A549 (cell line): ENCODE results near the gene LARGE1. TPM values are rescaled to one million over a fixed set of nuclear protein-coding genes. Genes with fewer than 3 reads are reported as not detected.

Experiments
- ATAC-seq, 2 experiments: fragments of 200-7000 bp in 1 of 2; fragments of >200 bp in 1 of 2; cut with Nextera tagmentation in 1 of 2; cut with Tn5 transposase in 1 of 2; 3 replicates each; pipeline versions ENCODE4 v1.8.0 to v1.9.1; 2018 to 2020; ENCODE audit warnings: mild to moderate bottlenecking in 1 of 2, moderate library complexity in 1 of 2
- CTCF ChIA-PET: fragments of 300-600 bp; sonication (Branson Sonifier 250); formaldehyde crosslinking; extraction: SDS; loops from one replicate; lab custom pipeline; 2021; ENCODE audit warnings: antibody characterized with exemption, inconsistent platforms; lab: Yijun Ruan, JAX
- POLR2A ChIA-PET: fragments of 350-600 bp; formaldehyde crosslinking; extraction: SDS; loops from one replicate; lab custom pipeline; 2021; ENCODE audit warnings: antibody characterized with exemption, inconsistent platforms; lab: Yijun Ruan, JAX
- DNase-seq, 2 experiments: peaks; one replicate each; pipeline versions ENCODE4 v3.0.0 to v3.0.0-alpha.2; 2011 to 2016; ENCODE audit warnings: low read depth in 1 of 2, low spot score in 1 of 2
- FAIRE-seq: peaks from 2 replicates; lab custom pipeline; 2011; peaks lifted over from hg19 to GRCh38; lab: Jason Lieb, UNC
- H3K27ac ChIP-seq, 2 experiments: fragments of >200 bp; sonication (Bioruptor Twin); formaldehyde crosslinking; 3 replicates each; pipeline ENCODE4 v1.5.1; 2016 to 2017
- H3K4me1 ChIP-seq: fragments of >200 bp; sonication (Bioruptor Twin); formaldehyde crosslinking; 3 replicates; pipeline ENCODE4 v1.6.1; 2016
- H3K4me2 ChIP-seq: fragments of >200 bp; sonication (Bioruptor Twin); formaldehyde crosslinking; 3 replicates; pipeline ENCODE4 v1.6.1; 2016
- H3K4me3 ChIP-seq: fragments of >200 bp; sonication (Bioruptor Twin); formaldehyde crosslinking; 3 replicates; pipeline ENCODE4 v1.5.1; 2016
- H3K9me3 ChIP-seq: fragments of >200 bp; sonication (Bioruptor Twin); formaldehyde crosslinking; 3 replicates; pipeline ENCODE4 v1.6.1; 2016
- CBX2 ChIP-seq: fragments of 200-600 bp; sonication (generic); IDR thresholded peaks from 2 replicates; pipeline ENCODE4 v1.6.1; 2016; ENCODE audit warnings: low read depth, mild to moderate bottlenecking, borderline replicate concordance
- CHD2 ChIP-seq: fragments of 150-350 bp; IDR thresholded peaks from 2 replicates; pipeline ENCODE4 v1.6.1; 2014; ENCODE audit warnings: low read length; ENCODE audit not compliant: partially characterized antibody
- CTCF ChIP-seq: fragments of >200 bp; sonication (Bioruptor Twin); formaldehyde crosslinking; IDR thresholded peaks from 3 replicates; pipeline ENCODE4 v1.5.1; 2016
- E2F6 ChIP-seq: IDR thresholded peaks from 2 replicates; pipeline ENCODE4 v1.6.1; 2012; ENCODE audit warnings: low read depth, borderline replicate concordance
- ELK1 ChIP-seq: fragments of 150-350 bp; IDR thresholded peaks from 2 replicates; pipeline ENCODE4 v1.6.1; 2014; ENCODE audit warnings: low read depth, mild to moderate bottlenecking, low read length
- FOSL2 ChIP-seq, 2 experiments: fragments of 450-650 bp in 1 of 2; fragments of >200 bp in 1 of 2; sonication (Bioruptor Twin) in 1 of 2; formaldehyde crosslinking; IDR thresholded peaks; 2 replicates each; pipeline versions ENCODE4 v1.5.0 to v1.6.1; 2016 to 2020; ENCODE audit warnings: mild to moderate bottlenecking in 1 of 2, moderate library complexity in 1 of 2
- HOXB13 ChIP-seq: fragments of 250-450 bp; sonication (Bioruptor Pico); IDR thresholded peaks from 2 replicates; pipeline ENCODE4 v1.5.0; 2020; ENCODE audit warnings: low read depth, mild to moderate bottlenecking, moderate library complexity
- HOXB5 ChIP-seq: fragments of 250-450 bp; sonication (Bioruptor Pico); IDR thresholded peaks from 2 replicates; pipeline ENCODE4 v1.5.0; 2020; ENCODE audit warnings: mild to moderate bottlenecking, moderate library complexity
- JUN ChIP-seq, 2 experiments: fragments of >200 bp; sonication (Bioruptor Twin); formaldehyde crosslinking; IDR thresholded peaks; 2 replicates in 1 of 2; 3 replicates in 1 of 2; pipeline ENCODE4 v1.6.1; 2016 to 2017
- JUNB ChIP-seq: fragments of >200 bp; sonication (Bioruptor Twin); formaldehyde crosslinking; IDR thresholded peaks from 2 replicates; pipeline ENCODE4 v1.6.1; 2016
- MAFK ChIP-seq: fragments of 450-650 bp; IDR thresholded peaks from 2 replicates; pipeline ENCODE4 v1.6.1; 2014; ENCODE audit not compliant: partially characterized antibody
- MYC ChIP-seq: IDR thresholded peaks from 2 replicates; pipeline ENCODE4 v1.6.1; 2012; ENCODE audit warnings: mild to moderate bottlenecking, inconsistent platforms, low read length, improper control_type of control experiment, borderline replicate concordance
- NFE2L2 ChIP-seq: fragments of 150-350 bp; conservative IDR thresholded peaks from 2 replicates; pipeline ENCODE4 v1.6.1; 2014; ENCODE audit warnings: low read length
- NR3C1 ChIP-seq: fragments of >200 bp; sonication (Bioruptor Twin); formaldehyde crosslinking; IDR thresholded peaks from 3 replicates; pipeline ENCODE4 v1.6.1; 2017
- POLR2A ChIP-seq: IDR thresholded peaks from 2 replicates; pipeline ENCODE4 v1.6.1; 2012; ENCODE audit warnings: mild to moderate bottlenecking, low read length
- POLR2AphosphoS2 ChIP-seq: conservative IDR thresholded peaks from 2 replicates; pipeline ENCODE4 v1.6.1; 2012; ENCODE audit warnings: low read length, improper control_type of control experiment, inconsistent platforms
- RCOR1 ChIP-seq: fragments of 150-350 bp; IDR thresholded peaks from 2 replicates; pipeline ENCODE4 v1.6.1; 2014; ENCODE audit warnings: antibody characterized with exemption, low read length, low read depth
- USF2 ChIP-seq: fragments of 450-650 bp; IDR thresholded peaks from 2 replicates; pipeline ENCODE4 v1.6.1; 2014; ENCODE audit warnings: antibody characterized with exemption
- WGBS: methylation state at CpG from one replicate; pipeline ENCODE4 v1.1.6; 2017; ENCODE audit errors: missing lambda C conversion rate; 5-methylcytosine and 5-hydroxymethylcytosine counted together
- polyA plus RNA-seq, 4 experiments: library from polyadenylated mRNA; depleted of rRNA in 3 of 4; stranded (reverse); fragments of >200 nt; fragmentation: RNase III in 1 of 4; extraction: RNeasy Plus Mini Kit Qiagen cat#74134 plus additional on column Dnase treatment in 1 of 4; gene quantifications; 2 replicates in 3 of 4; 3 replicates in 1 of 4; pipeline ENCODE4 v1.2.3, GENCODE V29; 2011 to 2017

The LARGE1 gene
- polyA plus RNA-seq, 2 of the 4 experiments (the other 2 are of a cell fraction): 2.7 to 5.8 TPM

GRCh38 chr22:33823552-33823951, 96.7 kb downstream of the LARGE1 start:
- TF ChIP-seq JUN (IDR thresholded peaks at IDR 0.05): no peak
- no peak for TF ChIP-seq NR3C1
- no peak for TF ChIP-seq FOSL2 (IDR thresholded peaks at IDR 0.05)
- TF ChIP-seq FOSL2 (CRISPR knock-in tag; IDR thresholded peaks at IDR 0.05): no peak
- no peak for TF ChIP-seq E2F6
- H3K4me3 ChIP-seq: no peak overlapping the region
- peak in 1 of 2 experiments; percentile 11 for DNase-seq
- H3K4me1 ChIP-seq: no peaks in the 10 kb centered on the region
- WGBS: 56% methylated on average over 8 of the region's 8 CpGs
- ChIA-PET POLR2A (no interaction called here), CTCF (no interaction called here)
- FAIRE-seq: no peak
- H3K4me2 ChIP-seq: no peak overlapping the region
- ATAC-seq: no peak
- no peaks in the 10 kb centered on the region for H3K9me3 ChIP-seq
- no peak overlapping the region for H3K27ac ChIP-seq

- no peak overlapping the region for H3K4me2 ChIP-seq
- no peak overlapping the region for H3K27ac ChIP-seq
- ChIA-PET CTCF (no interaction called here), POLR2A (no interaction called here)
- TF ChIP-seq JUN (IDR thresholded peaks at IDR 0.05) (no peak), POLR2AphosphoS2 (no peak), MYC (no peak), CHD2 (no peak), NFE2L2 (no peak), CBX2 (no peak), HOXB13 (CRISPR knock-in tag) (no peak), JUNB (no peak), HOXB5 (no peak), CTCF (no peak), RCOR1 (no peak), MAFK (no peak)
- H3K4me3 ChIP-seq: no peak overlapping the region
- DNase-seq: no peak
- no peaks in the 10 kb centered on the region for H3K4me1 ChIP-seq
- no peak for ATAC-seq
- no peaks in the 10 kb centered on the region for H3K9me3 ChIP-seq
- no peak for FAIRE-seq
- WGBS: 76% methylated on average over 4 of the region's 4 CpGs
Measured at GRCh38 chr22:33821290-33821689, 99.0 kb downstream of the LARGE1 start.

- FAIRE-seq (no peak), ATAC-seq (peak in 1 of 2 experiments; percentile 36; a peak in 2 of 6 replicates), DNase-seq (peak in 1 of 2 experiments; percentile 22)
- ChIA-PET POLR2A (no interaction called here), CTCF (interaction anchor here (1.0 kb wide), 1 partner anchor 12 kb away, joined by 3 read pairs; no protein-coding TSS in a partner anchor)
- Histone ChIP-seq H3K4me2 (no peak overlapping the region), H3K9me3 (no peaks in the 10 kb centered on the region), H3K27ac (no peak overlapping the region), H3K4me1 (no peaks in the 10 kb centered on the region), H3K4me3 (no peak overlapping the region)
- no peak for TF ChIP-seq POLR2A
- no peak for TF ChIP-seq USF2
- no peak for TF ChIP-seq ELK1
- 49% methylated on average over 3 of the region's 3 CpGs for WGBS
Measured at GRCh38 chr22:33819743-33820142, 100.5 kb downstream of the LARGE1 start.
